Measurements from ENCODE around the gene RNF217. TPM values are rescaled to one million over a fixed set of nuclear protein-coding genes. Genes with fewer than 3 reads are reported as not detected.

RNF217 gene
- total and polyA plus RNA-seq, 2 donors from 2014 or later = 3.1 to 18.7 TPM

- TF ChIP-seq, protein P1, sequence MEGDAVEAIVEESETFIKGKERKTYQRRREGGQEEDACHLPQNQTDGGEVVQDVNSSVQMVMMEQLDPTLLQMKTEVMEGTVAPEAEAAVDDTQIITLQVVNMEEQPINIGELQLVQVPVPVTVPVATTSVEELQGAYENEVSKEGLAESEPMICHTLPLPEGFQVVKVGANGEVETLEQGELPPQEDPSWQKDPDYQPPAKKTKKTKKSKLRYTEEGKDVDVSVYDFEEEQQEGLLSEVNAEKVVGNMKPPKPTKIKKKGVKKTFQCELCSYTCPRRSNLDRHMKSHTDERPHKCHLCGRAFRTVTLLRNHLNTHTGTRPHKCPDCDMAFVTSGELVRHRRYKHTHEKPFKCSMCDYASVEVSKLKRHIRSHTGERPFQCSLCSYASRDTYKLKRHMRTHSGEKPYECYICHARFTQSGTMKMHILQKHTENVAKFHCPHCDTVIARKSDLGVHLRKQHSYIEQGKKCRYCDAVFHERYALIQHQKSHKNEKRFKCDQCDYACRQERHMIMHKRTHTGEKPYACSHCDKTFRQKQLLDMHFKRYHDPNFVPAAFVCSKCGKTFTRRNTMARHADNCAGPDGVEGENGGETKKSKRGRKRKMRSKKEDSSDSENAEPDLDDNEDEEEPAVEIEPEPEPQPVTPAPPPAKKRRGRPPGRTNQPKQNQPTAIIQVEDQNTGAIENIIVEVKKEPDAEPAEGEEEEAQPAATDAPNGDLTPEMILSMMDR (IDR thresholded peaks at IDR 0.05; ENCODE audit: borderline replicate concordance, extremely low read depth, insufficient read depth) = no peak
- DNase-seq = no peak
- no peak overlapping the region for H3K27ac ChIP-seq (ENCODE audit: low read depth in 2 of 2, low read length in 2 of 2)
- intact Hi-C loops (cut with DNase I) = no loop called here
- H3K4me3 ChIP-seq (ENCODE audit: low read length in 3 of 3) = no peak overlapping the region
- FAIRE-seq = no peak
- H3K27me3 ChIP-seq (ENCODE audit: control insufficient read depth, insufficient read depth, low read length) = no peaks in the 10 kb centered on the region
- H3K9ac ChIP-seq (ENCODE audit: low read length in 3 of 3) = no peak overlapping the region
- no peaks in the 10 kb centered on the region for H3K4me1 ChIP-seq (ENCODE audit: control insufficient read depth in 2 of 3, insufficient read depth in 2 of 3, low read depth in 1 of 3, low read length in 3 of 3)
- no peaks in the 10 kb centered on the region for H3K9me3 ChIP-seq (ENCODE audit: control insufficient read depth in 2 of 3, insufficient read depth in 1 of 3, low read length in 3 of 3)
- peaks cover 0 to 5% (median 2%) of the 10 kb centered on the region in 3 donors for H3K36me3 ChIP-seq (ENCODE audit: control insufficient read depth in 2 of 3, insufficient read depth in 3 of 3, low read length in 3 of 3)
These were observed 121.4 kb downstream of the RNF217 start for GRCh38 chr6:125083684-125083990.

- no peak for FAIRE-seq
These were observed 124.5 kb downstream of the RNF217 start for GRCh38 chr6:125086716-125087115.

DNA sequence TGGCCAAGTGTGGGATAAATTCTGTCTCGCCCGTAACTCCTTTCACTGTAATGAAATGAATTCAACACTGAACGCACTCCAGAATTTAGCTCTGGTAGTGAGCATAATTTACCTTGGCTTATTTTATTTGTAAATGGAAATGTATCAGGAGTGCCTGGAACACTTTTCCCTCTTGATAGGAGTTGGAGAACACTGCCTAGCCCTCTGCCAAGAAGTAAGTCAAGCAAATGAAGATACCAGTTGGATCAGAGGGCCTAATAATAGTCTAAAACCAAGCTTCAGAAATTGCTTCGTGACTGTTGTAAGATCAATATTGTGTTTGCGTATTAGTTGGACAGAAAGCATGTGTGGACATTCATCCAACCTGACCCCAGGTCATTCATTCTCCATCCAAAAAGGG is 126.7 kb downstream of the RNF217 start:
- Histone ChIP-seq H3K4me3 (ENCODE audit: low read length in 3 of 3) (no peak overlapping the region), H3K9ac (ENCODE audit: low read length in 3 of 3) (no peak overlapping the region), H3K27ac (ENCODE audit: low read depth in 2 of 2, low read length in 2 of 2) (no peak overlapping the region), H3K36me3 (ENCODE audit: control insufficient read depth in 2 of 3, insufficient read depth in 3 of 3, low read length in 3 of 3) (no peaks in the 10 kb centered on the region), H3K4me1 (ENCODE audit: control insufficient read depth in 2 of 3, insufficient read depth in 2 of 3, low read depth in 1 of 3, low read length in 3 of 3) (no peaks in the 10 kb centered on the region), H3K9me3 (ENCODE audit: control insufficient read depth in 2 of 3, insufficient read depth in 1 of 3, low read length in 3 of 3) (no peaks in the 10 kb centered on the region), H3K27me3 (ENCODE audit: control insufficient read depth, insufficient read depth, low read length) (no peaks in the 10 kb centered on the region)
- no peak for DNase-seq
- no peak for FAIRE-seq
- TF ChIP-seq, protein P1 (IDR thresholded peaks at IDR 0.05; ENCODE audit: borderline replicate concordance, extremely low read depth, insufficient read depth) = no peak
- intact Hi-C loops (cut with DNase I) = no loop called here

More at GRCh38 chr6:125086716-125087115, 124.5 kb downstream of the RNF217 start:
- DNase-seq = no peak
- TF ChIP-seq, protein P1 (IDR thresholded peaks at IDR 0.05; ENCODE audit: borderline replicate concordance, extremely low read depth, insufficient read depth) = no peak
- intact Hi-C loops (cut with DNase I) = no loop called here
- H3K9ac ChIP-seq (ENCODE audit: low read length in 3 of 3) = no peak overlapping the region
- H3K36me3 ChIP-seq (ENCODE audit: control insufficient read depth in 2 of 3, insufficient read depth in 3 of 3, low read length in 3 of 3) = peaks cover 0 to 5% (median under 1%) of the 10 kb centered on the region in 3 donors
- no peaks in the 10 kb centered on the region for H3K27me3 ChIP-seq (ENCODE audit: control insufficient read depth, insufficient read depth, low read length)
- no peaks in the 10 kb centered on the region for H3K9me3 ChIP-seq (ENCODE audit: control insufficient read depth in 2 of 3, insufficient read depth in 1 of 3, low read length in 3 of 3)
- no peak overlapping the region for H3K27ac ChIP-seq (ENCODE audit: low read depth in 2 of 2, low read length in 2 of 2)
- H3K4me1 ChIP-seq (ENCODE audit: control insufficient read depth in 2 of 3, insufficient read depth in 2 of 3, low read depth in 1 of 3, low read length in 3 of 3) = no peaks in the 10 kb centered on the region
- no peak overlapping the region for H3K4me3 ChIP-seq (ENCODE audit: low read length in 3 of 3)

DNA sequence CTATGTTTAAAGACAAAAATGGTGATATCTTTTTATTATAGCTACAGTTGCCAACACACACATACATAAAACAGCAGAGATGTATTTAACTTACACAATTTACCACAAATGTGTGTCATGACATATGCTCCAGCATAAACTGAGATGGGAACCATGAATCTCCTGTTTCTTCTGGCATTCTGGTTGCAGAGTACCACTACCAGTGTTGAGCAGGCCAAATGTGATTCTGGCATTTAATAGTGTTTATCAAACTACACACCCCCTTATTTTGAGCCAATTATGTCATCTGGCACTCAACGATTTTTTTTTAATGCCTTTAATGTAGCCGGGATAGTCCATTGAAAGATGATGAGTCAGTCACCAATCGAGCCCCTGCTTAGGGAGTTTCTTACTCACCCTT is 132.3 kb downstream of the RNF217 start:
- no peak for FAIRE-seq
- Histone ChIP-seq H3K4me1 (ENCODE audit: control insufficient read depth in 2 of 3, insufficient read depth in 2 of 3, low read depth in 1 of 3, low read length in 3 of 3) (no peaks in the 10 kb centered on the region), H3K4me3 (ENCODE audit: low read length in 3 of 3) (no peak overlapping the region), H3K27ac (ENCODE audit: low read depth in 2 of 2, low read length in 2 of 2) (no peak overlapping the region), H3K36me3 (ENCODE audit: control insufficient read depth in 2 of 3, insufficient read depth in 3 of 3, low read length in 3 of 3) (no peaks in the 10 kb centered on the region), H3K9me3 (ENCODE audit: control insufficient read depth in 2 of 3, insufficient read depth in 1 of 3, low read length in 3 of 3) (no peaks in the 10 kb centered on the region), H3K9ac (ENCODE audit: low read length in 3 of 3) (no peak overlapping the region), H3K27me3 (ENCODE audit: control insufficient read depth, insufficient read depth, low read length) (no peaks in the 10 kb centered on the region)
- DNase-seq = no peak
- intact Hi-C loops (cut with DNase I) = no loop called here
- TF ChIP-seq, protein P1 (IDR thresholded peaks at IDR 0.05; ENCODE audit: borderline replicate concordance, extremely low read depth, insufficient read depth) = no peak

Data from kidney (tissue), 14 donors.